HL-60 (cell line): ENCODE data around the gene TCAP.

ENCODE experiments used
- DNase-seq, 2 experiments: peaks; one replicate each; pipeline ENCODE4 v3.0.0-alpha.2; 2010 to 2020; ENCODE audit warnings: low read depth in 1 of 2, low spot score in 1 of 2
- H3K27ac ChIP-seq: fragments of 250-450 bp; sonication (Bioruptor Pico); replicated peaks from 2 replicates; pipeline ENCODE4 v1.5.1; 2020; ENCODE audit warnings: mild to moderate bottlenecking, moderate library complexity
- H3K27me3 ChIP-seq: fragments of 250-450 bp; sonication (Bioruptor Pico); 2 replicates; pipeline ENCODE4 v1.5.1; 2021; ENCODE audit warnings: mild to moderate bottlenecking, moderate library complexity; ENCODE audit not compliant: insufficient read depth, poor library complexity, severe bottlenecking
- H3K4me3 ChIP-seq: replicated peaks from 2 replicates; pipeline ENCODE4 v1.5.1; 2011; ENCODE audit warnings: mild to moderate bottlenecking, control low read depth, low read length; ENCODE audit not compliant: insufficient read depth
- CTCF ChIP-seq: IDR thresholded peaks from one replicate; pipeline ENCODE4 v1.5.1; 2011; ENCODE audit warnings: low read length, control low read depth, inconsistent platforms; ENCODE audit not compliant: insufficient read depth
- GABPA ChIP-seq: IDR thresholded peaks from 2 replicates; pipeline ENCODE4 v1.6.1; 2012; ENCODE audit warnings: low read depth
- POLR2AphosphoS5 ChIP-seq: IDR thresholded peaks from 2 replicates; pipeline ENCODE4 v1.6.1; 2012; ENCODE audit warnings: low read depth
- REST ChIP-seq: IDR thresholded peaks from 2 replicates; pipeline ENCODE4 v1.6.1; 2012; ENCODE audit warnings: low read depth; ENCODE audit not compliant: insufficient replicate concordance
- SPI1 ChIP-seq: IDR thresholded peaks from 2 replicates; pipeline ENCODE4 v1.6.1; 2012; ENCODE audit warnings: low read depth, mild to moderate bottlenecking, borderline replicate concordance

Gene TCAP

GRCh38 chr17:39675390-39676082 is 10.4 kb downstream of the TCAP start:
- Histone ChIP-seq H3K27me3 (peaks cover 4% of the 10 kb centered on the region), H3K27ac (no peak overlapping the region), H3K4me3 (no peak overlapping the region)
- no peak for DNase-seq
- TF ChIP-seq REST (no peak), POLR2AphosphoS5 (no peak), CTCF (no peak), GABPA (no peak), SPI1 (no peak)

- no peak overlapping the region for H3K27ac ChIP-seq
- H3K27me3 ChIP-seq: peaks cover 2% of the 10 kb centered on the region
- H3K4me3 ChIP-seq: no peak overlapping the region
- TF ChIP-seq SPI1: no peak
- no peak for TF ChIP-seq GABPA
- TF ChIP-seq REST: no peak
- no peak for TF ChIP-seq POLR2AphosphoS5
- DNase-seq: peak; percentile 46 to 78
Observed at GRCh38 chr17:39676198-39676819, 11.2 kb downstream of the TCAP start.

- TF ChIP-seq GABPA (no peak), SPI1 (no peak), REST (no peak), CTCF (no peak), POLR2AphosphoS5 (no peak)
- DNase-seq: no peak
Observed at GRCh38 chr17:39677072-39677471, 11.9 kb downstream of the TCAP start.

More at GRCh38 chr17:39677072-39677471, 11.9 kb downstream of the TCAP start:
- no peak overlapping the region for H3K4me3 ChIP-seq
- no peaks in the 10 kb centered on the region for H3K27me3 ChIP-seq
- no peak overlapping the region for H3K27ac ChIP-seq
